GM12874 (cell line): ENCODE data around the gene NFIB.

Experiments used
- CTCF ChIP-seq: IDR thresholded peaks from 2 replicates; pipeline ENCODE4 v1.5.1; 2011; ENCODE audit warnings: low read depth, mild to moderate bottlenecking, control low read depth, low read length, moderate library complexity; ENCODE audit not compliant: insufficient read depth

The NFIB gene

GRCh38 chr9:14132775-14133174 is 181.2 kb downstream of the NFIB start:
- no peak for TF ChIP-seq CTCF

- no peak for TF ChIP-seq CTCF
These were observed 182.4 kb downstream of the NFIB start for GRCh38 chr9:14131356-14132088.

- no peak for TF ChIP-seq CTCF
These were observed 186.3 kb downstream of the NFIB start for GRCh38 chr9:14127656-14128055.

GRCh38 chr9:14119694-14120514 is 194.0 kb downstream of the NFIB start:
- TF ChIP-seq CTCF: no peak

- TF ChIP-seq CTCF: no peak
These were observed 201.7 kb downstream of the NFIB start for GRCh38 chr9:14112226-14112625.

- no peak for TF ChIP-seq CTCF
These were observed 202.2 kb downstream of the NFIB start for GRCh38 chr9:14111696-14112095.

GRCh38 chr9:14107977-14108376 is 206.0 kb downstream of the NFIB start:
- no peak for TF ChIP-seq CTCF
